HCT116 (cell line): Measurements from ENCODE around the gene EPHA6. TPM values are rescaled to one million over a fixed set of nuclear protein-coding genes. Genes with fewer than 3 reads are reported as not detected.

ENCODE experiments used
- ATAC-seq: fragments of 200-7000 bp; cut with Tn5 transposase; 2 replicates; pipeline ENCODE4 v1.9.1; 2020; ENCODE audit warnings: mild to moderate bottlenecking, moderate library complexity
- BruUV-seq: library from RNA; stranded (reverse); fragments of 400-500 nt; replicated peaks from 2 replicates; lab custom pipeline; 2021; lab: Mats Ljungman, UMichigan
- CTCF ChIA-PET: fragments of 300-600 bp; sonication (Branson Sonifier 250); formaldehyde crosslinking; loops from one replicate; lab custom pipeline; 2021; ENCODE audit warnings: antibody characterized with exemption; lab: Charles Lee
- POLR2A ChIA-PET: fragments of 300-600, 350-600 bp; sonication (Branson Sonifier 250); formaldehyde crosslinking; loops from one replicate; lab custom pipeline; 2021; ENCODE audit warnings: antibody characterized with exemption; lab: Charles Lee
- RAD21 ChIA-PET, 2 experiments: fragments of 300-600 bp; sonication (Branson Sonifier 250); formaldehyde crosslinking; loops; one replicate each; lab custom pipeline; 2023; ENCODE audit warnings: low total read pairs in 2 of 2; ENCODE audit not compliant: uncharacterized antibody in 2 of 2, unreplicated experiment in 2 of 2, low non-redundant PET in 1 of 2; lab: Charles Lee
- DNase-seq: peaks from one replicate; pipeline ENCODE4 v3.0.0-alpha.2; 2010; ENCODE audit warnings: low read depth, low spot score
- H2AFZ ChIP-seq: fragments of 200-600 bp; shearing (Covaris generic), sonication (generic); 2 replicates; pipeline ENCODE4 v1.6.1; 2017; ENCODE audit warnings: low read depth, mixed run types, mixed read lengths, antibody characterized with exemption, low read length; ENCODE audit not compliant: poor library complexity, severe bottlenecking
- H3K27ac ChIP-seq: 2 replicates; pipeline ENCODE4 v1.5.1; 2012; ENCODE audit warnings: low read depth, low read length
- H3K27me3 ChIP-seq: fragments of 200-600 bp; sonication (generic); 2 replicates; pipeline ENCODE4 v1.6.1; 2016; ENCODE audit warnings: mixed run types, low read length, mixed read lengths; ENCODE audit not compliant: insufficient read depth
- H3K36me3 ChIP-seq, 2 experiments: fragments of 200-500 bp in 1 of 2; fragments of 200-600 bp in 1 of 2; sonication (Bioruptor generic) in 1 of 2; sonication (generic) in 1 of 2; 2 replicates each; pipeline versions ENCODE4 v1.5.1 to v1.6.1; 2014 to 2016; ENCODE audit warnings: low read length in 2 of 2, inconsistent platforms in 1 of 2, mixed read lengths in 1 of 2, mixed run types in 1 of 2; ENCODE audit not compliant: insufficient read depth in 2 of 2, control insufficient read depth in 1 of 2
- H3K4me1 ChIP-seq, 2 experiments: fragments of 200-600 bp in 1 of 2; sonication (generic) in 1 of 2; 2 replicates each; pipeline versions ENCODE4 v1.5.1 to v1.6.1; 2012 to 2017; ENCODE audit warnings: low read length in 2 of 2, inconsistent platforms in 1 of 2, mild to moderate bottlenecking in 1 of 2, mixed read lengths in 1 of 2, mixed run types in 1 of 2, moderate library complexity in 1 of 2; ENCODE audit not compliant: insufficient read depth in 2 of 2, control insufficient read depth in 1 of 2
- H3K4me2 ChIP-seq: fragments of 200-600 bp; sonication (generic); 2 replicates; pipeline ENCODE4 v1.6.1; 2017; ENCODE audit warnings: mixed run types, low read length, mixed read lengths
- H3K4me3 ChIP-seq, 2 experiments: fragments of 200-600 bp in 1 of 2; sonication (generic) in 1 of 2; replicated peaks in 1 of 2; 2 replicates each; pipeline ENCODE4 v1.5.1; 2011 to 2016; ENCODE audit warnings: low read length in 2 of 2, control low read depth in 1 of 2, low read depth in 1 of 2, mild to moderate bottlenecking in 1 of 2, mixed read lengths in 1 of 2, mixed run types in 1 of 2
- H3K79me2 ChIP-seq: fragments of 200-600 bp; sonication (generic); 2 replicates; pipeline ENCODE4 v1.6.1; 2017; ENCODE audit warnings: mild to moderate bottlenecking, mixed run types, low read length, moderate library complexity, mixed read lengths; ENCODE audit not compliant: insufficient read depth
- H3K9ac ChIP-seq: fragments of 200-600 bp; sonication (generic); 2 replicates; pipeline ENCODE4 v1.6.1; 2016; ENCODE audit warnings: low read length, mixed read lengths
- H3K9me2 ChIP-seq: fragments of 200-600 bp; sonication (generic), shearing (Covaris generic); 2 replicates; pipeline ENCODE4 v1.6.1; 2017; ENCODE audit warnings: mixed run types, mild to moderate bottlenecking, moderate library complexity; ENCODE audit not compliant: insufficient read depth
- H3K9me3 ChIP-seq, 2 experiments: fragments of 200-500 bp in 1 of 2; fragments of 200-600 bp in 1 of 2; sonication (Bioruptor generic) in 1 of 2; sonication (generic) in 1 of 2; 2 replicates each; pipeline ENCODE4 v1.6.1; 2014 to 2017; ENCODE audit warnings: low read length in 2 of 2, mixed read lengths in 2 of 2, inconsistent platforms in 1 of 2, low read depth in 1 of 2, mild to moderate bottlenecking in 1 of 2, mixed run types in 1 of 2, moderate library complexity in 1 of 2; ENCODE audit not compliant: control insufficient read depth in 1 of 2, insufficient read depth in 1 of 2
- H4K20me1 ChIP-seq: fragments of 200-600 bp; sonication (generic), shearing (Covaris generic); 2 replicates; pipeline ENCODE4 v1.6.1; 2017; ENCODE audit warnings: mixed run types, mild to moderate bottlenecking, moderate library complexity; ENCODE audit not compliant: insufficient read depth
- ATF3 ChIP-seq: IDR thresholded peaks from 2 replicates; pipeline ENCODE4 v1.6.1; 2012
- CBX3 ChIP-seq: IDR thresholded peaks from 2 replicates; pipeline ENCODE4 v1.6.1; 2012; ENCODE audit warnings: low read depth
- ELF1 ChIP-seq: IDR thresholded peaks from 2 replicates; pipeline ENCODE4 v1.6.1; 2012; ENCODE audit warnings: low read depth, borderline replicate concordance
- EZH2 ChIP-seq: fragments of 200-600 bp; sonication (generic); IDR thresholded peaks from 2 replicates; pipeline ENCODE4 v1.6.1; 2017; ENCODE audit warnings: antibody characterized with exemption, mixed run types
- FOSL1 ChIP-seq: IDR thresholded peaks from 2 replicates; pipeline ENCODE4 v1.6.1; 2012; ENCODE audit warnings: low read depth
- JUND ChIP-seq: IDR thresholded peaks from 2 replicates; pipeline ENCODE4 v1.6.1; 2012
- POLR2A ChIP-seq: IDR thresholded peaks from 2 replicates; pipeline ENCODE4 v1.7.0; 2011; ENCODE audit warnings: borderline replicate concordance; ENCODE audit not compliant: insufficient read depth, insufficient read length; ENCODE audit errors: extremely low read depth
- RAD21 ChIP-seq: IDR thresholded peaks from 2 replicates; pipeline ENCODE4 v1.6.1; 2012; ENCODE audit warnings: low read depth, mild to moderate bottlenecking
- REST ChIP-seq: IDR thresholded peaks from 2 replicates; pipeline ENCODE4 v1.6.1; 2012; ENCODE audit warnings: low read depth
- SIN3A ChIP-seq: IDR thresholded peaks from 2 replicates; pipeline ENCODE4 v1.6.1; 2012; ENCODE audit warnings: low read depth
- SP1 ChIP-seq: IDR thresholded peaks from 2 replicates; pipeline ENCODE4 v1.6.1; 2012; ENCODE audit warnings: low read depth
- SRF ChIP-seq: IDR thresholded peaks from 2 replicates; pipeline ENCODE4 v1.6.1; 2012; ENCODE audit warnings: low read depth
- YY1 ChIP-seq: IDR thresholded peaks from 2 replicates; pipeline ENCODE4 v1.6.1; 2011; ENCODE audit warnings: low read length, low read depth, moderate library complexity, mild to moderate bottlenecking; ENCODE audit not compliant: insufficient replicate concordance; ENCODE audit errors: extremely low read depth
- intact Hi-C: fragments of 100-400 bp; cut with micrococcal nuclease; formaldehyde crosslinking; loops from 2 replicates; pipeline ENCODE4 v1.10.0; 2022
- total RNA-seq: library from RNA; stranded (reverse); gene quantifications from one replicate; pipeline ENCODE4 v1.2.1, GENCODE V29; 2021; ENCODE audit not compliant: unreplicated experiment
- TF ChIP-seq, protein P1 (sequence below): IDR thresholded peaks from 2 replicates; pipeline ENCODE4 v1.6.1; 2011; ENCODE audit warnings: mild to moderate bottlenecking, low read length, moderate library complexity; ENCODE audit not compliant: insufficient replicate concordance; ENCODE audit errors: extremely low read depth
- TF ChIP-seq, protein P2 (sequence below): IDR thresholded peaks from 2 replicates; pipeline ENCODE4 v1.6.1; 2012

Gene EPHA6
- total RNA-seq, 1 experiment from 2014 or later = not detected

DNA sequence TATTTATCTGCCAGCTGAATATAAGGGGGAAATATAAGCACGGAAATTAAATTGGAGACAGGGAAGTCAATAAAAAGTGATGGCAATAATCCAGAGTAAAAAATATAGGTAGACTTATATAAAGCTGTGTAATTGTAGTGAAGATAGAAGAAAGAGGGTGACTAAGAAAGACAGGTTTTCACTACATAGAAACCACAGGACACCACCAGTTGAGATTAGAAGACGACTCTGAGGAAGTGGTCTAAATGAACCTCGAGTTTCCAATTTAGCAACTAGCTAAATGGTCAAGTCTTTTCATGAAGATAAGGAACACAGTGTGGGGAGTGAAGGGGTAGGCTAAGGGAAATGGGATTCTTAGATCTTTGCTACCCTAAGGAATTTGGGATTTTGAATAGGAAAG is 761.3 kb downstream of the EPHA6 start (continued):
- TF ChIP-seq REST (no peak), SIN3A (no peak), POLR2A (no peak), FOSL1 (no peak), SRF (no peak), SP1 (no peak), ELF1 (no peak), EZH2 (no peak), CBX3 (no peak)
- TF ChIP-seq, protein P1, sequence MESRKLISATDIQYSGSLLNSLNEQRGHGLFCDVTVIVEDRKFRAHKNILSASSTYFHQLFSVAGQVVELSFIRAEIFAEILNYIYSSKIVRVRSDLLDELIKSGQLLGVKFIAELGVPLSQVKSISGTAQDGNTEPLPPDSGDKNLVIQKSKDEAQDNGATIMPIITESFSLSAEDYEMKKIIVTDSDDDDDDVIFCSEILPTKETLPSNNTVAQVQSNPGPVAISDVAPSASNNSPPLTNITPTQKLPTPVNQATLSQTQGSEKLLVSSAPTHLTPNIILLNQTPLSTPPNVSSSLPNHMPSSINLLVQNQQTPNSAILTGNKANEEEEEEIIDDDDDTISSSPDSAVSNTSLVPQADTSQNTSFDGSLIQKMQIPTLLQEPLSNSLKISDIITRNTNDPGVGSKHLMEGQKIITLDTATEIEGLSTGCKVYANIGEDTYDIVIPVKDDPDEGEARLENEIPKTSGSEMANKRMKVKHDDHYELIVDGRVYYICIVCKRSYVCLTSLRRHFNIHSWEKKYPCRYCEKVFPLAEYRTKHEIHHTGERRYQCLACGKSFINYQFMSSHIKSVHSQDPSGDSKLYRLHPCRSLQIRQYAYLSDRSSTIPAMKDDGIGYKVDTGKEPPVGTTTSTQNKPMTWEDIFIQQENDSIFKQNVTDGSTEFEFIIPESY = no peak

GRCh38 chr3:97576221-97576620 is 761.8 kb downstream of the EPHA6 start:
- DNase-seq = no peak
- Histone ChIP-seq H3K9ac (no peak overlapping the region), H3K4me1 (no peaks in the 10 kb centered on the region), H3K4me2 (no peak overlapping the region), H3K27ac (no peak overlapping the region), H3K79me2 (no peaks in the 10 kb centered on the region), H3K36me3 (no peaks in the 10 kb centered on the region), H3K4me3 (no peak overlapping the region), H3K27me3 (no peaks in the 10 kb centered on the region), H3K9me3 (no peaks in the 10 kb centered on the region), H4K20me1 (no peaks in the 10 kb centered on the region), H3K9me2 (no peaks in the 10 kb centered on the region), H2AFZ (no peak overlapping the region)
- no TSS peak for BruUV-seq
- POLR2A ChIA-PET = no interaction called here
- CTCF ChIA-PET = no interaction called here
- intact Hi-C loops = no loop called here
- ATAC-seq = no peak
- RAD21 ChIA-PET = no interaction called here
- TF ChIP-seq, protein P2, sequence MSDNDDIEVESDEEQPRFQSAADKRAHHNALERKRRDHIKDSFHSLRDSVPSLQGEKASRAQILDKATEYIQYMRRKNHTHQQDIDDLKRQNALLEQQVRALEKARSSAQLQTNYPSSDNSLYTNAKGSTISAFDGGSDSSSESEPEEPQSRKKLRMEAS = no peak
- TF ChIP-seq SRF (no peak), REST (no peak), JUND (no peak), YY1 (no peak), RAD21 (no peak), ATF3 (no peak)
